CD4-positive, alpha-beta T cell (primary cell): ENCODE results near the gene ROPN1L. TPM values are rescaled to one million over a fixed set of nuclear protein-coding genes. Genes with fewer than 3 reads are reported as not detected.

Source experiments
- ATAC-seq: fragments of 200-7000 bp; cut with Tn5 transposase; one replicate; pipeline ENCODE4 v1.10.0; 2022; ENCODE audit warnings: mild to moderate bottlenecking; ENCODE audit not compliant: poor library complexity
- CTCF ChIA-PET: fragments of 350-600 bp; sonication (Branson Sonifier 250); formaldehyde crosslinking; loops from one replicate; lab custom pipeline; 2021; ENCODE audit warnings: antibody characterized with exemption, inconsistent platforms; lab: Charles Lee
- POLR2A ChIA-PET: fragments of 350-600 bp; sonication (Branson Sonifier 250); formaldehyde crosslinking; loops from one replicate; lab custom pipeline; 2021; ENCODE audit warnings: antibody characterized with exemption, inconsistent platforms; lab: Charles Lee
- DNase-seq, 14 experiments: peaks; one replicate each; pipeline ENCODE4 v3.0.0-alpha.2; 2013 to 2020; ENCODE audit warnings: mixed read lengths in 2 of 14
- H3K27ac ChIP-seq, 2 donors: one replicate each; pipeline versions ENCODE4 v1.5.1 to v1.7.0; 2013; ENCODE audit warnings: low read length in 2 of 2, low read depth in 1 of 2, mild to moderate bottlenecking in 1 of 2
- H3K27me3 ChIP-seq, 2 experiments: 1 replicate in 1 of 2; 2 replicates in 1 of 2; pipeline versions ENCODE4 v1.6.1 to v1.7.0; 2013; ENCODE audit warnings: low read length in 2 of 2, control low read depth in 1 of 2, mild to moderate bottlenecking in 1 of 2, moderate library complexity in 1 of 2; ENCODE audit not compliant: insufficient read depth in 2 of 2, control insufficient read depth in 1 of 2
- H3K36me3 ChIP-seq: one replicate; pipeline ENCODE4 v1.6.1; 2013; ENCODE audit warnings: low read length, control low read depth; ENCODE audit not compliant: insufficient read depth
- H3K4me1 ChIP-seq: one replicate; pipeline ENCODE4 v1.6.1; 2013; ENCODE audit warnings: low read length, control low read depth; ENCODE audit not compliant: insufficient read depth
- H3K4me3 ChIP-seq: one replicate; pipeline ENCODE4 v1.5.1; 2013; ENCODE audit warnings: mild to moderate bottlenecking, low read length, moderate library complexity
- H3K9me3 ChIP-seq, 2 experiments: 1 replicate in 1 of 2; 2 replicates in 1 of 2; pipeline versions ENCODE4 v1.6.1 to v1.7.0; 2013; ENCODE audit warnings: low read length in 2 of 2, mild to moderate bottlenecking in 2 of 2, control low read depth in 1 of 2, moderate library complexity in 1 of 2; ENCODE audit not compliant: control insufficient read depth in 1 of 2, insufficient read depth in 1 of 2
- H3K27ac Mint-ChIP-seq: one replicate; pipeline ENCODE4 v1.8.0; 2020; ENCODE audit warnings: mixed read lengths
- H3K27me3 Mint-ChIP-seq: one replicate; pipeline ENCODE4 v1.8.0; 2021; ENCODE audit warnings: mixed read lengths
- H3K36me3 Mint-ChIP-seq: one replicate; pipeline ENCODE4 v1.8.0; 2021; ENCODE audit warnings: low read depth, mixed read lengths
- H3K4me1 Mint-ChIP-seq: one replicate; pipeline ENCODE4 v1.8.0; 2021; ENCODE audit warnings: low read depth, mixed read lengths
- H3K4me3 Mint-ChIP-seq: one replicate; pipeline ENCODE4 v1.8.0; 2020; ENCODE audit warnings: mild to moderate bottlenecking, mixed read lengths
- H3K9me3 Mint-ChIP-seq: one replicate; pipeline ENCODE4 v1.8.0; 2020; ENCODE audit warnings: mixed read lengths
- intact Hi-C, 2 experiments: fragments of 100-400 bp; cut with DNase I in 1 of 2; cut with micrococcal nuclease in 1 of 2; formaldehyde crosslinking; loops; one replicate each; pipeline versions ENCODE4 v1.15.1 to v1.9.0; 2023 to 2025; cut with DNase I, micrococcal nuclease
- total RNA-seq, 174 experiments: library from RNA in 2 of 174; stranded (reverse) in 2 of 174; gene quantifications; one replicate each; pipeline ENCODE4 v1.2.3 and lab custom pipeline; 2021 to 2026
- TF ChIP-seq, protein P1 (sequence below): fragments of 200-600 bp; IDR thresholded peaks from one replicate; pipeline ENCODE4 v1.8.0; 2022; ENCODE audit warnings: antibody characterized with exemption, mild to moderate bottlenecking

Gene ROPN1L
- total RNA-seq, 2 experiments from 2014 or later, result 0.42 to 0.58 TPM

- no peak overlapping the region for H3K4me3 ChIP-seq
- TF ChIP-seq, protein P1, sequence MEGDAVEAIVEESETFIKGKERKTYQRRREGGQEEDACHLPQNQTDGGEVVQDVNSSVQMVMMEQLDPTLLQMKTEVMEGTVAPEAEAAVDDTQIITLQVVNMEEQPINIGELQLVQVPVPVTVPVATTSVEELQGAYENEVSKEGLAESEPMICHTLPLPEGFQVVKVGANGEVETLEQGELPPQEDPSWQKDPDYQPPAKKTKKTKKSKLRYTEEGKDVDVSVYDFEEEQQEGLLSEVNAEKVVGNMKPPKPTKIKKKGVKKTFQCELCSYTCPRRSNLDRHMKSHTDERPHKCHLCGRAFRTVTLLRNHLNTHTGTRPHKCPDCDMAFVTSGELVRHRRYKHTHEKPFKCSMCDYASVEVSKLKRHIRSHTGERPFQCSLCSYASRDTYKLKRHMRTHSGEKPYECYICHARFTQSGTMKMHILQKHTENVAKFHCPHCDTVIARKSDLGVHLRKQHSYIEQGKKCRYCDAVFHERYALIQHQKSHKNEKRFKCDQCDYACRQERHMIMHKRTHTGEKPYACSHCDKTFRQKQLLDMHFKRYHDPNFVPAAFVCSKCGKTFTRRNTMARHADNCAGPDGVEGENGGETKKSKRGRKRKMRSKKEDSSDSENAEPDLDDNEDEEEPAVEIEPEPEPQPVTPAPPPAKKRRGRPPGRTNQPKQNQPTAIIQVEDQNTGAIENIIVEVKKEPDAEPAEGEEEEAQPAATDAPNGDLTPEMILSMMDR, result no peak
- H3K4me1 ChIP-seq, result peaks cover 44% of the 10 kb centered on the region
- no peak for ATAC-seq
- H3K9me3 ChIP-seq, result no peaks in the 10 kb centered on the region
- peaks cover 4% of the 10 kb centered on the region for H3K36me3 Mint-ChIP-seq
- ChIA-PET CTCF (no interaction called here), POLR2A (interaction anchor here (1.0 to 1.4 kb wide), 2 partner anchors 16 to 87 kb away, joined by 3 to 6 read pairs; partner anchors contain the start of gene MARCHF6)
- H3K27me3 ChIP-seq, result no peaks in the 10 kb centered on the region
- H3K27ac ChIP-seq, result no peak overlapping the region
- no peak for DNase-seq
- H3K4me1 Mint-ChIP-seq, result peaks cover 51% of the 10 kb centered on the region
- no peaks in the 10 kb centered on the region for H3K27me3 Mint-ChIP-seq
- no peaks in the 10 kb centered on the region for H3K9me3 Mint-ChIP-seq
- no peaks in the 10 kb centered on the region for H3K36me3 ChIP-seq
- intact Hi-C loops, result loop anchor here in 1 of 2 experiments (2.0 kb wide), 1 partner anchor 86 kb away; no protein-coding TSS in a partner anchor
- H3K4me3 Mint-ChIP-seq, result peak overlapping the region; percentile 87
- peak overlapping the region; percentile 16 for H3K27ac Mint-ChIP-seq
These were observed 1.2 kb upstream of the ROPN1L start for GRCh38 chr5:10440367-10440990.

DNA sequence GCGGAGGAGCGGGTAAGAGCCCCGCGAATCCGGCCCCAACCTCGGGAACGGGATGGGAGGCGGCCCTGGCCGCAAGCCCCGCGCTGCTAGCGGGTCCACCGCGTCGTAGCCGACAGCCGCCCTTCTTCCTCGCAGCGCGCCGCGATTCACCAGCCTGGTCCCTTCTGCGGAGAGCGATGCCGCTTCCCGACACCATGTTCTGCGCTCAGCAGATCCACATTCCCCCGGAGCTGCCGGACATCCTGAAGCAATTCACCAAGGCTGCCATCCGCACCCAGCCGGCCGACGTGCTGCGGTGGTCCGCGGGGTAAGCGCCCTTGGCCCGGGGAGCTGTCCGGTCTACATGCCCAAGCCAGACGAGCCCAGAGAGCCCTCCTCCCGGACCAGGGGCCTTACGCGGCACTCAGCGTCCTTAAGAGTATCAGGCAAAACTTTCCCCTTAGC lies 335 bp downstream of the ROPN1L start:
- Histone ChIP-seq H3K27ac (no peak overlapping the region), H3K4me3 (peak overlapping the region; percentile 84), H3K9me3 (no peaks in the 10 kb centered on the region), H3K4me1 (peaks cover 60% of the 10 kb centered on the region), H3K27me3 (no peaks in the 10 kb centered on the region), H3K36me3 (no peaks in the 10 kb centered on the region)
- DNase-seq, result peak in 2 of 14 experiments; percentile 21 to 47
- Mint-ChIP-seq H3K4me1 (peaks cover 66% of the 10 kb centered on the region), H3K36me3 (no peaks in the 10 kb centered on the region), H3K9me3 (no peaks in the 10 kb centered on the region), H3K27me3 (no peaks in the 10 kb centered on the region), H3K4me3 (peak overlapping the region; percentile 87), H3K27ac (no peak overlapping the region)
- ATAC-seq, result peak; percentile 53
- ChIA-PET CTCF (interaction anchor here (1.0 kb wide), 1 partner anchor 9 kb away, joined by 3 read pairs; no protein-coding TSS in a partner anchor), POLR2A (interaction anchor here (0.8 kb wide), 1 partner anchor 9 kb away, joined by 3 read pairs; no protein-coding TSS in a partner anchor)
- TF ChIP-seq, protein P1, result no peak
- intact Hi-C loops, result loop anchor here in 1 of 2 experiments (2.0 kb wide), 2 partner anchors 87 to 191 kb away; partner anchors contain the start of gene CCT5

- peaks cover 65% of the 10 kb centered on the region for H3K4me1 ChIP-seq
- peak overlapping the region; percentile 87 for H3K4me3 Mint-ChIP-seq
- H3K27me3 ChIP-seq, result no peaks in the 10 kb centered on the region
- ChIA-PET POLR2A (interaction anchor here (0.8 kb wide), 1 partner anchor 8 kb away, joined by 3 read pairs; no protein-coding TSS in a partner anchor), CTCF (interaction anchor here (1.0 kb wide), 1 partner anchor 9 kb away, joined by 3 read pairs; no protein-coding TSS in a partner anchor)
- no peaks in the 10 kb centered on the region for H3K27me3 Mint-ChIP-seq
- no peaks in the 10 kb centered on the region for H3K9me3 ChIP-seq
- no peaks in the 10 kb centered on the region for H3K36me3 Mint-ChIP-seq
- H3K9me3 Mint-ChIP-seq, result no peaks in the 10 kb centered on the region
- DNase-seq (no peak), ATAC-seq (no peak)
- TF ChIP-seq, protein P1, result no peak
- H3K27ac ChIP-seq, result no peak overlapping the region
- no peaks in the 10 kb centered on the region for H3K36me3 ChIP-seq
- H3K4me1 Mint-ChIP-seq, result peaks cover 70% of the 10 kb centered on the region
- intact Hi-C loops, result loop anchor here in 1 of 2 experiments (2.0 kb wide), 1 partner anchor 192 kb away; the partner anchor contains the start of gene CCT5
- H3K27ac Mint-ChIP-seq, result no peak overlapping the region
- H3K4me3 ChIP-seq, result peak overlapping the region; percentile 84
These were observed 897 bp downstream of the ROPN1L start for GRCh38 chr5:10442576-10442975.
